Subcutaneous adipose tissue (tissue), 4 donors: ENCODE measurements around the gene CES4A. TPM values are rescaled to one million over a fixed set of nuclear protein-coding genes. Genes with fewer than 3 reads are reported as not detected.

Experiments used
- CTCF ChIP-seq: fragments of 450-650 bp; IDR thresholded peaks from one replicate; pipeline ENCODE4 v1.5.1; 2016; ENCODE audit warnings: low read depth, mild to moderate bottlenecking, control low read depth, antibody characterized with exemption, moderate library complexity
- total RNA-seq, 4 donors: library from RNA; depleted of rRNA; stranded (reverse); fragments of >200 nt; gene quantifications; one replicate each; pipeline ENCODE4 v1.1.0, GENCODE V29; 2016

Gene CES4A
- total RNA-seq, 4 donors from 2014 or later, result 5.4 to 25.2 (median 6.6) TPM

GRCh38 chr16:67022531-67023214 lies 34.3 kb downstream of the CES4A start:
- no peak for TF ChIP-seq CTCF

GRCh38 chr16:67023689-67024088 lies 35.3 kb downstream of the CES4A start:
- no peak for TF ChIP-seq CTCF

GRCh38 chr16:67024384-67025209 lies 36.2 kb downstream of the CES4A start:
- TF ChIP-seq CTCF, result no peak

GRCh38 chr16:67025210-67025550 lies 36.8 kb downstream of the CES4A start:
- no peak for TF ChIP-seq CTCF

GRCh38 chr16:67026570-67026969 lies 38.2 kb downstream of the CES4A start:
- no peak for TF ChIP-seq CTCF

GRCh38 chr16:67027046-67027445 lies 38.7 kb downstream of the CES4A start:
- TF ChIP-seq CTCF, result no peak

GRCh38 chr16:67028167-67028695 lies 39.8 kb downstream of the CES4A start:
- TF ChIP-seq CTCF, result no peak
